Epidermal melanocyte (primary cell): Measurements from ENCODE around the gene SYN1.

Experiments
- DNase-seq: peaks from one replicate; pipeline ENCODE4 v3.0.0; 2011; ENCODE audit warnings: low spot score; ENCODE audit not compliant: insufficient read length

The SYN1 gene

DNA sequence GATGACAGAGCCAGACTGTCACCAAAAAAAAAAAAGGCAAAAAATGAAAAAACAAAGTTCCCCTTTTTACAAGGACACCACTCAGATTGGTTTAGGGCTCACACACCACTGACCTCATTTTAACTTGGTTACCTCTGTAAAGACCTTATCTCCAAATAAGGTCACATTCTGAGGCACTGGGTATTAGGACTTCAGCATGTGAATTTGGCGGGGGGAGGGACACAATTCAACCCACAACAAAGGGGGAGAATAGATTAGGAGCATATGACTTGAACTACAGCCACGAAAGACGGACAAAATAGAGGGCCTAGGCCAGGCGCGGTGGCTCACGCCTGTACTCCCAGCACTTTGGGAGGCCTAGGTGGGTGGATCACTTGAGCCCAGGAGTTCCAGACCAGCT is 89.6 kb downstream of the SYN1 start:
- no peak for DNase-seq

DNA sequence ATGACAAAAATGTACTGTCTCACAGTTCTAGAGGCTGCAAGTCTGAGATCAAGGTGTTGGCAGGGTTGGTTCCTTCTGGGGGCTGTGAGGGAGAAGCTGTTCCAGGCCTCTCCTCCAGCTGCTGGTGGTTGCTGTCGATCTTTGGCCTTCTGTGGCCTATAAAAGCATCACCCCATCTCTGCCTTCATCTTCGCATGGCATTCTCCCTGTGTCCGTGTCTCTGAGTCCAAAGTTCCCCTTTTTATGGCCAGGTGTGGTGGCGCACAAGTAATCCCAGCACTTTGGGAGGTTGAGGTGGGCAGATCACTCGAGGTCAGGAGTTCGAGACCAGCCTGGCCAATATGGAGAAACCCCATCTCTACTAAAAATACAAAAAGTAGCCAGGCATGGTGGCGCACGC is 90.1 kb downstream of the SYN1 start:
- DNase-seq = no peak

DNA sequence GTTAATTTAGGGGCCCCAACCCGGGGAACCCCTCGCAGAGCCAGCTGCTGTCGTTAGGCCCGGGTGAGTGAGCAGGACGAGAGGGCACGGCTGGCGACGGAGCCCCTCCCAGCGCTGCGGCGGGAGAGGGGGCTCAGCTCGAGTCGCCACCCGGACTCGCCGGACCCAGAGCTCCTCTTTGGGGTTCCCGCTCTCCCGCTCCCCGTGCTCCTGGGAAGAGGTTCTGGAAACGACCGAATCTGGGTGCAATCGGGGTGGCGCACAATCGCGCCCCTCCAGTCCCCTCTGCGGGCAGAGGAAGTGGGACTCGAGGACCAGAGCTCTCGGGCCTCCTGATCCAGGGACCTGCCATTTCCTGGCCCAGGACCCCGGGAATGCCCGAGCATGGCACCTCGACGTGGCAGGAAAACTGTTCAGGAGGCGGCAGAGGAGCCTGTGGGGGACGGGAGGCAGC is 95.9 kb downstream of the SYN1 start:
- DNase-seq = no peak

DNA sequence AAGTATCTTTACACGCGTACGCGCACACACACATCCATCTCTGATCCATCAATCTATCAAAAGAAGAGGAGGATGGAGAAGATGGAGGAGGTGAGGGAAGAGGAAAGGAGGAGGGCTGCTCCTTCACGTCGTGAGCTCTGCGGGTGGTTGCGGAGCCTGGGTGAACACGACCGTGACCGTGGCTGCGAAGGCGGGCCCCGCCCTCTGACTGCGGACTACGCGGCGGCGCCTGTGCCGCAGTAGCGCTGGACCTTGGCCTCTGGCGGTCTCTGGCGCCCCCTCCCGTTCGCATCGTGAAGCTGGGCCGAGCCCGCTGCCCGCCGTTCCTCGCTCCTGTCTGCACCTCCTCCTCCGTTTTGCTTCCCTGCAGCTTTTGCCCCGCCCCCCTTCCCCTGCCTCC is 96.4 kb downstream of the SYN1 start:
- DNase-seq = peak; percentile 50
